Cardiac fibroblast (primary cell): Measurements from ENCODE around the gene OLFM1.

Experiments
- DNase-seq, 2 donors: peaks; one replicate each; pipeline versions ENCODE4 v3.0.0 to v3.0.0-alpha.2; 2010; ENCODE audit warnings: low read depth in 2 of 2
- H3K4me3 ChIP-seq, 2 donors: replicated peaks in 1 of 2; 1 replicate in 1 of 2; 2 replicates in 1 of 2; pipeline ENCODE4 v1.5.1; 2011; ENCODE audit warnings: low read depth in 2 of 2, low read length in 2 of 2, mild to moderate bottlenecking in 2 of 2, moderate library complexity in 1 of 2
- CTCF ChIP-seq: IDR thresholded peaks from one replicate; pipeline ENCODE4 v1.5.1; 2011; ENCODE audit warnings: low read depth, mild to moderate bottlenecking, low read length, inconsistent platforms

The OLFM1 gene

GRCh38 chr9:135087489-135087792, at the start of gene OLFM1:
OLFM1 (plus strand) TSS chr9:135087668; CDS start chr9:135087990, 322 bp downstream.
- no peak within 1 kb of the TSS for H3K4me3 ChIP-seq
- peak; percentile 70 for TF ChIP-seq CTCF
- DNase-seq = peak; percentile 68

- H3K4me3 ChIP-seq = no peak overlapping the region
- no peak for TF ChIP-seq CTCF
- no peak for DNase-seq
Observed at GRCh38 chr9:135038331-135038730, 49.1 kb upstream of the OLFM1 start.

- no peak for DNase-seq
- no peak overlapping the region for H3K4me3 ChIP-seq
- TF ChIP-seq CTCF = no peak
Observed at GRCh38 chr9:135038826-135039225, 48.6 kb upstream of the OLFM1 start.

GRCh38 chr9:135039266-135039870, 48.1 kb upstream of the OLFM1 start:
- no peak for TF ChIP-seq CTCF
- DNase-seq = no peak
- H3K4me3 ChIP-seq = no peak overlapping the region

GRCh38 chr9:135039916-135040645, 47.4 kb upstream of the OLFM1 start:
- no peak for TF ChIP-seq CTCF
- H3K4me3 ChIP-seq = no peak overlapping the region
- DNase-seq = no peak

- no peak for DNase-seq
- no peak overlapping the region for H3K4me3 ChIP-seq
- no peak for TF ChIP-seq CTCF
Observed at GRCh38 chr9:135040892-135041291, 46.6 kb upstream of the OLFM1 start.
